GM19240 (cell line): ENCODE data around the gene ARHGDIA.
"Not testable (repeated sequence)": the region's sequence is repeated elsewhere in the genome, so short reads cannot be mapped to it uniquely, and the experiment has no call there.

Experiments
- DNase-seq: peaks from one replicate; pipeline ENCODE4 v3.0.0; 2011; ENCODE audit warnings: low spot score; ENCODE audit not compliant: insufficient read length

Gene ARHGDIA

DNA sequence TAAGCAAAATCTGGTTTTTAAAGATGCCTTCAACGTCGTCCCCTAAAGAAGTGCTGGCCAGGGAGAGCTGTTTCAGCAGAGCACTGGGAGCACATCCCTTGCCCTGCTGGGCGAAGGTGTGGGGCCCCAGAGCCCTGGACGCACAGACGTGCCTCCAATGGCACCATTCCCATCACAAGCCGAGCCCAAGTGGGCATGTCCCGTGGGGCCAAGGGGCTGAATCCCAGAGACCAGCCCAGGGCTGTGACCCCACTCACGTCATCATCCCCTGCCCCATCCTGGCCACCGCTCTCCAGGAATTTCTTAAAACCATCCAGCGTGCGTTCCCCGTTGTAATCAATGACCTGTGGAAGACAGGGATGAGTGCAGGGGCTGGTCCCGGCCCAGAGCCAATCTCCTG, 26.2 kb downstream of the ARHGDIA start:
- no peak for DNase-seq

DNA sequence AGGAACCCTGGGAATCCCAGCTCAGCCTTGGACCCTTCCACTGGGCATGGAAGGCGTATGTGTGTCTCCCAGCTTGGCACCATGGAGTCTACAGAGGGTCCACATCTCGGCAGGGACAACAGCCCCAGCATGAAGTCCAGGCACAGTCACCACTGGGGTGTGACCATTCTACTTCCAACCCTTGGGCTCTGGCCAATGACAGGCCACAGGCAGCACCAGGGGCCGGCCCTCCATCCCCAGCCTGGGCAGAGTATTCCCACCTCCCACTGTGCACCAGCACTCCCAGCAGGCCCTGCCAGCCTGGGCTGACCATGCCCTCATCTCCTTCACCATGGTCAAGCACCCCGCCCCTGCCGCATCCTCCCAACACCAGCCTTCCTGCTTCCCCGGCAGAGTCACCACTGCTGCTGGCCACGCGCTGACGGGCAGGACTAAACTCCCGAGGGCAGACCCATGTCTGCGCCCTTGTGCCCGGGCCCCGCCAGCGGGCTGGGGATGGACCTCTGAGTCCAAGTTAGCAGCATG, 26.7 kb downstream of the ARHGDIA start:
- no peak for DNase-seq

DNA sequence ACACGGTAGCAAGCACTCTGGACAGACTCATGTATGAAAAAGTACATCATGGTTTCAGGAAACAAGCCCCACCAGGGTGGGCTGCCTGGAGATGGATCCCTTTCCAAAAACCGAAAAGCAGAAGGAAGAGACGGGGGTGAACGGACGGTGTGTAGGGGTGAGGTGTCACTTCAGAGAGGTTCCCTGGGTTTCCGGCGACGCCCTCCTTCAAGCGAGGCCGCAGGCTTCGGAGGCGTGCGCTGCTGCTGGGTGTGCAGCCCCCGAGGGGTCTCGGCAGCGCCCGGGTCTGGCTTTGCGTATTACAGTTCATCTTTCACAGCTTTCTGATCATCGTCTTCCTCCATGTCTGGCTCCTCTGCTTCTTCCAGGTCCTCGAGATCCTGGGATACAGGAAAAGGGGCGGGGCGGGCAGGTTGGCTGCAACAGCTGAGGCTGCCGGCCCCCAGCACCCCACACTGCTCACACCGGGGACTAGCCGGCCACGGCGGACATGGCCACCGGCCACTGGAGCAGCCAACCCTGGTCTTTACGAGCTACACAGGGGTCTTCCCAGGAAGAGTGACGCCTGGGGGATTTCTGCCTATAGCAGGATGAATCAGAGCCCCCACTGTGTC, 27.3 kb downstream of the ARHGDIA start:
- DNase-seq = no peak

DNA sequence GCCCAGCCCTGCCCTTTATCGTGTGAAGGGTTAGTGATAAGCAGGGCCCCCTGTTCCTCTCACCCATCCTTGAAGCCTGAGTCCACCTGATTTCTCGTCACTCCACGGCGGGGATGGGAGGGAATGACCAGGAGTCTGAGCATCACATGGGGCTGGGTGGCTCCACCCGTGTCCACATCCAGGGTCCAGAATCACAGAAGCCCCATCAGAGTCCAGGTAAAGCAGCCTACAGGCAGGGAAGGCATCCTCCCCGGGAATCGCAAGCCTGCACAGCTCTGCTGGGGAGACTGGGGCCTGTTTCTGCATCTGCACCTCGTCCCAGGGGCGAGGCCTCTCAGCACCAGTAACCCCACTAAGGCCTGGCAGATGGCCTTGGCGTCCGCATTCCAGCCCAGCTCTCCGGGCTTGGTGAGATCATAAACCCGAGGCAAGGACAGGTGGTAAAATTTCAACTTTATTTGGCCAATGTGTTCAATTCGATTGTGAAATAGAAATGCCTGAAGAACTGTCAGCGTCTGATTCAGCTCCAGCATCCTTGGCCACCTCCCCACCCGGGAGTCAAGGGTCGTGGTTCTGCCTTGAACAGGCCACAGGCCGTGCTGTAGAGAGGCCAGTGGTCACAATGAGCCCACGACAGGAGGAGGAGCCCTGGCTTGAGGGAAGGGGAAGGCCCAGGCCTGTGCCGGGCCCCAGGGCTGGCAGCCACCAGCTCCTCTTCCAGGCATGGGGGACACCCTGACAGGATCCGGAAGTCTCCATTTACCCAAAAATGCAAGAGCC, 28.2 kb downstream of the ARHGDIA start:
- DNase-seq = no peak

DNA sequence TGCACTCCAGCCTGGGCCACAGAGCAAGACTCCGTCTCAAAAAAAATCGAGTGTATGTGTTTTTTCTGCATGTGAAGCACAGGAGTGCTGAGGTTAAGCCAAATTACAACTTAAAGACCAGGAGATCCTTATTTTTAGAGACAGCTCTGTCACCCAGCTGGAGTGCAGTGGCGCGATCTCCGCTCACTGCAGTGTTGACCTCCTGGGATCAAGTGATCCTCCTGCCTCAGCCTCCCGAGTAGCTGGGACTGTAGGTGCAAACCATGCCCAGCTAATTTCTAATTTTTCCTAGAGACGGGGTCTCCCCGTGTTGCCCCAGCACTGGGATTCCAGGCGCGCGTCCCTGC, 28.8 kb downstream of the ARHGDIA start:
- no peak for DNase-seq

DNA sequence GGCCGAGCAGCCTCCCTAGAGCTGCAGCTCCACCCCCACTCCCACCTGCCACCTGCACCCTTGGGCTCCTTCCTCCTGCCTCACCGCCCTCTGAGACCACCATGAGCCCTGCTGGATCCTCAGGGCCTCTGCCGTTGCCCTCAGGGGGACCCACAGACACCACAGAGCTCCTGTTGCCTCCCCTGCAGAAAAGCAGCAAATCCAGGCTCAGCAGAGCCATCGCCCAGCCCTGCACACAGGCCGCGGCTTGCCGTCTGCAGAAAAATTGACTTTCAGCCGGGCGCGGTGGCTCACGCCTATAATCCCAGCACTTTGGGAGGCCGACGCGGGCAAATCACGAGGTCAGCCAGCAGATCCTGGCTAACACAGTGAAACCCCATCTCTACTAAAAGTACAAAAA, 29.3 kb downstream of the ARHGDIA start:
- no peak for DNase-seq

DNA sequence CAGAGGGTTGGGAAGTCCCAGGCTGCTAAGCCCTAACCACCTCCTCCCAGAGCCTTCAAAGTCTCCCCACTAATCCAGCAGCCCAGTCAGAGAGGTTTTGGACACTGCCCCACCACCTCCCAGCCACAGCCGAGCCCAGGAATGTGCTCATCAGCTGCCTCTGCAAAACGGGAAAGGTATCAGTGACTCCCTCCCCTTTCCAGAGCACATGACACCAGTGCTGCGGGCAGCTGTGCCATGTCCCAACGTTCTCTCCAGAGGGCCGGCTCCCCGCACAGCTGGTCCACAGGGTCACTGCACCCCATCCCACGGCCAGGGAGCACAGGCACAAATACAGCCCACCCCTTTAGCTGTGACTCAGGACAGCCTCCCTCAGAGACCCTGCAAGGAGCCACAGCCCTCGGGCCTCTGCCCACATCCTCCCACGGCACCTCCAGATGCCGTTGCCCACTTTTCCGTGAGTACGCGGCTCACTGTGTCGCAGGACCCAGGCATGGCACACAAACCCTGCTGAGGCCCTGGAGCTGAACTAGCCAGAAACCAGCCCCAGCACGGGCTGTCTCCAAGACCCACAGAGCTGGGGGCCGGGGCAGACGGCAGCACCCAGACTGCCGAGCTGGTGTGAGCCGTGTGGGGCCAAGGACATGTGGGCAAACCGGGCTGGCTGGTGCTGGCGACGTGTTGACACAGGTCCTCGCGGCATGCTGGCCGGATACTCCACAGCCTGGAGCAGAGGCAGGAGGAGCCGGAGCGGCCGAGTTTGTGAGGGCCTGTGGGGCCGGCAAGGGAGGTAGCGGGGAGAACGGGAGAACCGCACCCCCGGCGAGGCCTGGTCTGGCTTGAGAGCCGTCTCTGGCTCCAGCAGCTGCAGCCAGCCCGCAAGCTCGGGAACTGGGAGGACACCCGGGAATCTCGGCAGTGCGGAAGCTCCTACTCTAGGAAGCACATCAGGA, 30.0 kb downstream of the ARHGDIA start:
- no peak for DNase-seq

DNA sequence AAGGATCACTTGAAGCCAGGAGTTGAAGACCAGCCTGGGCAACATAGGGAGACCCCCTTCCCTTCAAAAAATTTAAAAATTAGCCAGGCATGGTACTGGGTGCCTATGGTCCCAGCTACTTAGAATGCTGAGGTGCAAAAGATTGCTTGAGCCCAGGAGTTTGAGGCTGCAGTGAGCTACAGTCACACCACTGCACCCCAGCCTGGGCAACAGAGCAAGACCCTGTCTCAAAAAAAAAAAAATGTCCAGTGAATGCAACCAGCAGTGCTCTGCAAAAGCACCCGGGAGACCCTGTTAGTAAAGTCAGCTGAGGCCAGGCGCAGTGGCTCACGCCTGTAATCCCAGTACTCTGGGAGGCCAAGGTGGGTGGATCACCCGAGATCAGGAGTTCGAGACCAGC, 31.1 kb downstream of the ARHGDIA start:
- not testable (repeated sequence) for DNase-seq

DNA sequence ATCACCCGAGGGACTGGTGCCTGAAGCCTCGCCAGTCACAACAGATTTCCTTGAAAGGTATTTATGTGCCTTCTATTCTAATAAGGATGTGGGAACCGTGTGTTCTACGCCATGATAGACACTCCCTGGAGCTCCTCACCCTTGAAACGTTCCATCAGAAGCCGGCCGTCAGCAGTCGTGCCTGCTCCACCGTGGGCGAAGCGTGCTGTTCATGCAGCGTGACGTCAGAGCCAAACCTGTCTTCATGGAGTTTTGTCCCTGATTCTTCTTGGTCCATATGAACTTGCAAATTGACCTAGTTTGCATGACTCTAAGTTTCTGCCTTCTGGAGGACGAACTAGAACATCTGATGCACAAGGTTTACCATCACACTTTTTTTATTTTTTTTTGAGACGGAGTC, 31.8 kb downstream of the ARHGDIA start:
- DNase-seq = no peak

DNA sequence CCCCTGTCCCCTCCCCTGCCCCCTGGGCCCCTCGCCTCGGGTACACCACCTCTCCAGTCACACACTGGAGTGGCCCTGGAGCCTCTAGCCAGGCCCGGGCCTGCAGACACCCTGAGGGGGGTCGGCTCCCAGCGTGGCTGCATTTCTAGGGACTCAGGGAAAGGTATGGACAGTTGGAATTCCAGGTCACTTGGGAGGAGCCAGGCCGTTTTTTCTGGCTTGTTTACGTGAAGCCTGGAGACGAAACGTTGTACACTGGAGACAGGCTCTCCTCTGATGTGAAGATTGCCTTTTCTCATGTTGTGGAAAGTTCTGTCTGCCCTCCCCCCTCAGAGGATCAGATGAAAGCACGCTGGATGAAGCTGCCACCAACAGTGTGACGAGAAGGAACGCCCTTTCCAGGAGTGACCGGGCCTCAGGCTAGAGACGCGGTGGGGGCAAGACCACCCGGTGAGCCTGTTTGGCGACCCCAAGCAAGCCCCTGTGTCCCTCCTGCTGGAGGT, 32.3 kb downstream of the ARHGDIA start:
- DNase-seq = no peak

DNA sequence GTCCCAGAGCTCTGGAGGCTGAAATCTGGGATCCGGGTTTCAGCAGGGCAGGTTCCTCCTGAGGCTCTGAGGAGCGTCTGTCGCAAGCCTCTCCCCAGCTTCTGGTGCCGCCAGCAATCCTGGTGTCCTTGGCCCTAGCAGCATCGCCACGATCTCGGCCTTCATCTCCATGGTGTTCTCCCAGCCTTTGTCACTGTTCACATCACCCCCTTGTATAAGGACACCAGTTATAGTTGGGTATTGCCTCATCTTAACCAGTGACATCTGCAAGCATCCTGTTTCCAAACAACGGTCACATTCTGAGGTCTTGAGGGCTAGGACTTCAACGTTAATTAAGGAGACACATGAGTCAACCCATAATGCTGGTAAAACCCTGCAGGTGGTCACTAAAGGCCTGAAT, 33.5 kb downstream of the ARHGDIA start:
- DNase-seq = no peak

DNA sequence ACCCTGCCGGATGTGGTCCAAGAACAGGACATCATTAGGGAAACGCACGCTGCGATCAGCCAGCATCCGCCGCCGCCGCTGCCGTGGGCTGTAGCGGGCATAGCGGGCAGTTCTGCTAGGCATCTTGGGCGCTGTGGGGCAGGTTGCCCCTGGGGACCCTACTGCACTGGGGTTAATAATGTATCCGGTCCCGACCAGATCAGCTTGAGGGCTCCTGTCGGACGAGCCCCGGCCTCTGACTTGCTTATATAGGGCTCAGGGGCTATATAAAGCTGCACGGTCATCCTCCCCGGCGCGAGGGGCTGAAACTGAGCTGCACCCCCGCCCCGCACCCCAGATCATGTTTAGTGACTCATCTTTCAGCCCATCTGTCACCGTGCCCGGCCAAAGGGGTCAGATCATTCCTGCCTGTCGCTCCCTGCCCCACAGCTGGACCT, 36.3 kb downstream of the ARHGDIA start, which contains the start of gene PPP1R27:
TSS of gene PPP1R27 (minus strand) at position 220 of the 437 bp plus-strand sequence. CDS start at position 123, 97 bp downstream.
- DNase-seq = no peak

DNA sequence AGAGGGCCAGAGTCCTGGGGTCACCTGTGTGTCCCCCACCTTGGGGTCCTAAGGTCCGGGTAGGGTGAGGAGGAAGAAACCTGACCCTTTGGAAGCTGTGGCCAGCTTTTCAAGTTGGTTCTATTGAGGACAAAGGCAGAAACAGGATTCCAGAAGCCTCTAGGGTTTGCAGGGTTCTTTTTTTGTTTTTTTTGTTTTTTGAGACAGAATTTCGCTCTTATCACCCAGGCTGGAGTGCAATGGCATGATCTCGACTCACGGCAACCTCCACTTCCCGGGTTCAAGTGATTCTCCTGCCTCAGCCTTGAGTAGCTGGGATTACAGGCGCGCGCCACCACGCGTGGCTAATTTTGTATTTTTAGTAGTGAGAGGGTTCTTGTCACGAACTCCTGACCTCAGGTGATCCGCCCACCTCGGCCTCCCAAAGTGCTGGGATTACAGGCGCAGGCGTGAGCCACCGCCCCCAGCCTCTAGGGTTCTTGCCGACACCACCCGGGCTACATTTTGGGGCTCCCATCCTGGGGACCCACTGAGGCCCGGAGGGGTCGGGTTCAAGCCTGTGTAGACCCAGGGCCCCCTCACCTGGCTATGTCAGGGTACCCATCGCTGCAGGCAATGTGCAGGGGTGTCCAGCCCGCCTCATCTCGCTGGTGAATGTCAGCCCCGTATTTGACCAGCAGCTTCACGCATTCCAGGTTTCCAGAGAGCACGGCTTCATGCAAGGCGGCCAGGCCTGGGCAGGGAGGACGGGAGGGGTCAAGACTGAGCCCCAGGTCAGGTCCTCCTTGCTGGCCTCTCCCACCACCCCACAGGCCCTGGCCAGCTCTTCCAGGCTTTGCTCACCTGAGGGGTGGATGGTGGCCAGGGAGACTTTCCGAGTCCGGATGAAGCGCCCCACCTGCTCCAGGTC, 37.0 kb downstream of the ARHGDIA start:
- no peak for DNase-seq

DNA sequence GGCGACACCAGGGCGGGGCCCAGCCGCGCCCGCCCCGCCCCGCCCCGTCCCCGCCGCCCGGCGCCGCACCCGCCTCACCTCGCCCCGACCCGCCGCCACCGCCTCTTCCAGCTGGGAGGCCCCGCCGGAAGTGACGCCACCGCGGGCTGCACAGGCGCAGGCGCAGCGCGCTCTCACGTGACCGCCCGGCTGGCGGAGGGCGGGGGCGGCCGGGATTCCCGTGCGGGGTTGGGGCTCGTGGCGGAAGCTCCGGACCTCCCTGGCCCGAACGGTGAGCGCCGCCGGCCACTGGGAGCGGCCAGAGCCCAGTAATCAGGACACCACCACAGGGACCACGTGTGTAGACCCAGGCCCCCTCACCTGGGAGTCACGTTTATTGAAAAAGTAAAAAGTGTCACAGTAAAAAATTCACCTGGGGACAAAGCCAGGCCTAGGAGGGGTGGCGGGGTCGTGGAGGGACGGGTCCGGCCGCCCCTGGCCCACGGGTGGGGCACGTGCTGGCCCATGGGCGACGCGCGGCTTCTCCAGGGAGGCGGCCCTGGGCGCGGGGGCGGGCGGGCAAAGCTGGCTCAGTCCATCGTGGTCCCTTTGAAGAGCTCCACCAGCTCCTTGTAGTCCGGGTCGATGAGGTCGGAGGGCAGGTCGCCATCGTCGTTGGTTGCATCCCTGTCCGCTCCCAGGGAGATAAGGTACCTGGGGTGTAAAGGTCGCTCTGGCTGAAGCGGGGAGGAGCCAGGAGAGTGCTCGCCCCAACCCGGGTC, 37.8 kb downstream of the ARHGDIA start, which contains the start of gene MCRIP1:
TSS of gene MCRIP1 (minus strand) at position 132 of the 761 bp plus-strand sequence. CDS start 8,785 bp downstream, outside the sequence.
- peak; percentile 97 for DNase-seq

DNA sequence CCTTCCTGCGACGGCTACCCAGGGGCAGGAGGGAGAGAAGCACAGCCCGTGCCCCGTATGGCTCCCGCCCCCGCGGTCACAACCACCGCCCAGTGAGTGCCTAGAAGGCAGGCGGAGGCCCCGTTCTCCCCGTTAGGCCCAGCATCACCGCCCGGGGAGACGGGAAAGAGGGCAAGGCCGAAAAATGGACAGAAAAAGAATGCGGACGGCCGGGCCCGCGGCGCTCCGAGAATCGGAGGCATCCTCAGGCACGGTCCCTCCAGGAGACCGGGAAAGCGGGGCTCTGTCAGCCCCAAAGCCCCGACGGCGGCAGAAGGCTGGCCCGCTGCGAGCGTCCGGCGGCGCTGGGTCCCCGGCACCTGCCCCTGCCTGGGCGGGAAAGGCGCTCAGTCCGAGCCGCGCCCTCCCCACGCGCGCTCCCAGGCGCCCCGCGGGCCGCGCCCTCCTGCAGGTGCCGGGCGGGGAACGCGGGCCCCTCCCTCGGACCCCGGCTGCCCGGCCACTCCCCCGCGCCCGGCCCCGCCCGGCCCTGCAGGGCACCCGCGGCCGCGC, 38.5 kb downstream of the ARHGDIA start:
- DNase-seq = no peak

DNA sequence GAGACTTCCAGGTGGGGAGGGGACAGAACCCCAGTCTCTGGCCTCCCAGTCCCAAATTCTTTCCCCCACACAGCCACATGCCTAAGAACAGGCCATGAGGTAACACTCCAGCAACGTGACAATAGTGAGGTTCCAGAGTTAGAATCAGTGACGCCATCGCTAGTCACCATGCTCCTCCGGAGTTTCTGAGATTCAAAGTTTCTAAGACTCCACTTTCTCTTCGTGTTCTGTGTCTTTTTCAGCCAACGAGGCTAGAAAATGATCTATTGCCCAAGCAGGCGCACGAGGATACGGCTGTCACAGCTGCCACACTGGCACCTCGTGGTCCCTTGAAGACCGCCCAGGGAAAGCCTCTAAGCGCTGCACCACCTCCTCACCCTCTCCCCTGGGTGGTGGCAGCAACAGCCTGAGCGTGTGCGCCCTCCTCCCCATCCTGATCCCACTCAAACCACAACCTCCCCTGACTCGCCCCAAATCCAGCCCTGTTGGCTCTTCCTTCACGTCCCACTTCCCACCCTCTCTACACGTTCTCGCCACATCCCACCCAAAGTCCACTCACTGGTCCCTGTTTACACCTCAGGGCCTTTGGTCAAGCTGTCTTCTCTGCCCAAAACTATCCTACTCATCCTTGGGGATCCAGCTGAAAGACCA, 39.1 kb downstream of the ARHGDIA start:
- DNase-seq = no peak

DNA sequence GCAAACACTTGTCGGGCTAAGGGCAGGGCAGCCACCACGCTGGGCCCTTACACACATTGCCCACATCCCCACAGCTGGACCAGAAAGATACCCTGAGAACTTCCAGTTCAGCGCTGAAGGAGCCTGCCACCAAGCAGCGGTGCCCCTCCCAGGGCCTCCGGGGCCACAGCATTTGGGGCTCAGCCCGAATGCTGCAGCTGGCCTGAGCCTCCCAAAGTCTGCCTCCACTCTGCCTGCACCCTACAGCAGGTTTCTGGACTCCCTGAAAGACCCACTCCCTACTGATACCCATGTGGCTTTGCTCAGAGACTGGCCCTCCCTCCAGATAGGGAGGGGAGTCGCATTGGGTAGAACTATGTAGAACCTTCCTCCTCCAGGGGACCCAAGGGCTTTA, 39.6 kb downstream of the ARHGDIA start:
- DNase-seq = no peak

DNA sequence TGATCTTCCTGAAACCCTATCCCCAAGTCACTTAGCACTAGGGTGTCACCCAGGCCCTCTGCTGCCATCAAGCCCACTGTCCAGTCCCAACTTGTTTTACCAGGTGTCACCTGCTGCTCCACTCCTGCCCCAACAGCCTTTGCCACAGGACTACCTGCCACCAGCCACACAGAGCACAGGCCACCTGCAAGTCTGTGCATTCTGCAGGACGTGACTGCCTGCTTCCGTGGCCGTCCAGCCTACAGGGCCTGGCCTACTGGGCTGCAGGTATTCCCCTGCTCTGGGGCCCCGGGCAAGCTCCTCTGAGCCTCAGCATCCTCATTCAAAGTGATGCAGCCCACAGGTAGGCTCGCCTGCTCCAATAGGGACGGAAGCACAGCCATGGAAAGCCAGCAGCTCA, 41.3 kb downstream of the ARHGDIA start:
- no peak for DNase-seq

DNA sequence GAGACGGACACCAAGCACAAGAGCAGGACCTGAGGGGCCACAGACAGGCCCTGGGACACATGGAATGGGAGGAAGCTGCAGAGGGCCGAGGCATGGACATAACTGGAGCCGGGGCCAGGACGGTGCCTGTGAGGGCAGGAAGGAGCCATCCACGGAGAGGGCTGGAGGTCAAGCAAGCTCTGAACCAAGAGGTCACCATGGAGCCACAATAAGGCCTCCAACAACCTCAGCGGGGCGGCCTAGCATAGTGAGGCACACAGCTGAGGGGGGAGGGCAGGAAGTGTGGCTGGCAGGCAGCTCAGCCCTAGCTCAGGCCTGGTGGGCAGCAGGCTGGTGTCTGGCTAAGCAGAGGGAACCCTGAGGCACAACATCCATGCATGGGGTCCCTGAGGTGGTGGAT, 42.5 kb downstream of the ARHGDIA start:
- no peak for DNase-seq
